K562 (cell line): Measurements from ENCODE around the gene USHBP1. TPM values are rescaled to one million over a fixed set of nuclear protein-coding genes. Genes with fewer than 3 reads are reported as not detected.

Experiments
- MCM2 ChIP-seq: fragments of 450-650 bp; IDR thresholded peaks from 2 replicates; pipeline ENCODE4 v1.6.1; 2017; ENCODE audit warnings: low read depth, mild to moderate bottlenecking
- MCM5 ChIP-seq: fragments of 450-650 bp; IDR thresholded peaks from 2 replicates; pipeline ENCODE4 v1.6.1; 2016; ENCODE audit warnings: low read depth
- NUFIP1 ChIP-seq: fragments of 450-650 bp; IDR thresholded peaks from 2 replicates; pipeline ENCODE4 v1.6.1; 2018; ENCODE audit not compliant: partially characterized antibody
- POLR2B ChIP-seq: fragments of 450-650 bp; IDR thresholded peaks from 2 replicates; pipeline ENCODE4 v1.6.1; 2018; ENCODE audit warnings: low read depth; ENCODE audit not compliant: partially characterized antibody
- ZNF212 ChIP-seq: fragments of 450-650 bp; formaldehyde crosslinking; IDR thresholded peaks from 2 replicates; pipeline ENCODE4 v1.4.0; 2020; ENCODE audit warnings: mild to moderate bottlenecking
- ZNF76 ChIP-seq: fragments of 250-450 bp; sonication (Bioruptor Pico); IDR thresholded peaks from 2 replicates; pipeline ENCODE4 v1.4.0; 2020; ENCODE audit warnings: mild to moderate bottlenecking, moderate library complexity, borderline replicate concordance
- polyA plus RNA-seq, 8 experiments: library from polyadenylated mRNA; depleted of rRNA in 4 of 8; stranded (reverse) in 5 of 8; unstranded in 3 of 8; fragments of >200 nt; fragmentation: Nextera tagmentation in 2 of 8; fragmentation: Illumina TruSeq in 1 of 8; extraction: Ambion mirVana in 2 of 8; extraction: Trizol in 1 of 8; gene quantifications; 2 replicates each; pipeline versions ENCODE4 v1.2.1 to v1.2.3, GENCODE V29; 2011 to 2014; ENCODE audit warnings: inconsistent platforms in 1 of 8, missing spikeins in 1 of 8
- total RNA-seq, 7 experiments: library from RNA; depleted of rRNA in 6 of 7; stranded (reverse); fragments of >200 nt in 6 of 7; fragmentation: Illumina TruSeq in 2 of 7; extraction: Trizol in 2 of 7; gene quantifications; 2 replicates each; pipeline versions ENCODE4 v1.2.1 to v1.2.3, GENCODE V29; 2011 to 2021; ENCODE audit warnings: low replicate concordance in 1 of 7
- TF ChIP-seq, protein P1 (sequence below): fragments of 250-450 bp; sonication (Bioruptor Pico); IDR thresholded peaks from 2 replicates; pipeline ENCODE4 v1.5.0; 2021; ENCODE audit warnings: mild to moderate bottlenecking, moderate library complexity
- TF ChIP-seq, protein P2 (sequence below), 2 experiments: fragments of 450-650 bp in 1 of 2; sonication (generic) in 1 of 2; formaldehyde crosslinking in 1 of 2; IDR thresholded peaks; 2 replicates each; pipeline versions ENCODE4 v1.7.1 to v1.9.0; 2016 to 2022; ENCODE audit warnings: inconsistent platforms in 1 of 2, mild to moderate bottlenecking in 1 of 2, missing genetic modification reagents in 1 of 2
- TF ChIP-seq, protein P3 (sequence below): fragments of 250-450 bp; sonication (Bioruptor Pico); IDR thresholded peaks from 2 replicates; pipeline ENCODE4 v1.6.1; 2021; ENCODE audit warnings: mild to moderate bottlenecking
- TF ChIP-seq, protein P4 (sequence below), 2 experiments: fragments of 450-650 bp; conservative IDR thresholded peaks; 2 replicates each; pipeline ENCODE4 v1.6.1; 2017; ENCODE audit warnings: mild to moderate bottlenecking in 2 of 2, moderate library complexity in 2 of 2

Gene USHBP1
- total and polyA plus RNA-seq, 9 of the 15 experiments (the other 6 are each of a cell fraction or from before 2014, with no cell fraction given) = 0.03 to 0.10 (median 0.05) TPM; not detected in 5

DNA sequence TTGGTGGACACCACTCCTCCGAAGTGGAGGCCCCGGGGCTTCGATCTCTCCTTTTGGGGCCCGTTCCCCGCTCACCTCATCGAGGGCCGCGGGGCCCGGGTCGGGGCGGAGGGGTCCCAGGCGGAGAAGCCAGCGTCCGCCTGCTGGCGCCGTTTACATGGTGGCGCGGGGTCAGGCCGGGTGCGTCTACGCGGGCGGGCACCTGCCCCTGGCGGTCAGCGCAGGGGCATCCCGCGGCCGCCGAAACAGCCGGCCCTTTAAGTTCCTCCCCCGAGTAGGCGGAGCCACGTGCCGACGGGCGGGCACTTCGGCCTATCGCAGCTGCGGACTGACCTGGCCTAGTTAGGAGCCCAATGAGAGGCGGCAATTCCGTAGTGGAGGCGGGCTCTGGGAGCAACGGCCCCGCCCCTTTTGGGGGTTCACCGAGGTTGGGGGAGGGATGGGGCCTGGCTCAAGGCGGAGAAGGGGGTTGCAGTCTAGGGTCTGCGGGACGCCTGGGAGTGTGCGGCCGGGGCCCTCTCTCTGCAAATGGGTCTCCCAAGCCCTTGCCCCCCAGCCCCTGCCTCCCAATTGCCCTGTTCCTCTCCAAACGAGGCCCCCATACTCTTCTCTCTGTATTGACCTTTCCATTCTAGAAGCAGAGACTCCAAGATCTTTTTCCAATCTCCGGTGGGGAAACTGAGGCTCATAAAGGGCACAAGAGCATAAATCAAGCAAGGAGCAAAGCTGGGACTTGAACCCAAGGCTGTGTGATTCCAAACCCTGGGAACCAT, 38.8 kb upstream of the USHBP1 start, which contains the start of gene ABHD8 (continued):
- TF ChIP-seq, protein P1, sequence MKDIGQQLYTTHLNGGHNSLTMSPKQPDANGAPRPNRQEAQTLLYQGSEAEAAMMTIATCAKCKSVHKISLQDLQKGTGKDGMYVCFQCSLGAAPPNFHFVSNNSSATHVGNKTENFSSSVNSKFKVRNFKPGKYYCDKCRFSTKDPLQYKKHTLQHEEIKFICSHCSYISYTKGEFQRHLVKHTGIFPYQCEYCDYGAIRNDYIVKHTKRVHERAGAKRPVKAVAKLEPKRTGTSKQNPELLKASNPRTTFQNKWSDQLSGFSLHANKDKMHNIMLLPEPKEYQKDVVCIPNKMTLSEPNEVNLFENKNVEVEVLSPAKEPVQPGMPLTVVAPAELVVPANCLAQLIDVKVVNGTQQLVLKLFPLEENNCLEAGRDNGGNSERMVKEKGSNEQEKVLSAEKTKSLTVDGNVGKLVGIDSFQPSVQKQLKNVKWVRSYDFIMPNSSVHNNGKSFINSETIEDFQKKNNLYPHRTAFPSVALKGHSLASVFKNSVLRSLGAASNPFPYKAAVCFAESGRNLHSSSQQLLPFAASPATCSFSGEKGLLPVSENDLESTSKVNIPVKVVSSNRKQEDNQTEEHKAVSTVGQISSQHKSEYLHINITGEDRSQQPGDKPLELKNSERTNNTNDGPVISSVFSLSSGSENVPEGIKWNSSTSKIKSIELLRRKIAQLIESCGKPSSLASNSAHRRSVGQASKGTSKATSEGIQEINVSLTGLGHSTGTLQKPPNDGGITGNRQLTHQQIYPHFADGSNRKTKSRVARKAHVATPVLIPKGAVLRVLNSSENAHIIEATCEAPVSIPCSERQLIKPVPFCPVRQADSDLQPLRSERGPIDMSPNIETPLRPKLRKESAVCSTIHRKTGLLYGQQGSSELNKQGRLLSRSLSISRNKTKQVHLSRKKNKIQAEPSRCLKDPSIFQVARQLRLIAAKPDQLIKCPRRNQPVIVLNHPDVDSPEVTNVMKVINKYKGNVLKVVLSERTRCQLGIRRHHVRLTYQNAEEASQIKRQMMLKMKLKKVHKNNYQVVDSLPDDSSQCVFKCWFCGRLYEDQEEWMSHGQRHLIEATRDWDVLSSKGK = no peak
- TF ChIP-seq, protein P2, sequence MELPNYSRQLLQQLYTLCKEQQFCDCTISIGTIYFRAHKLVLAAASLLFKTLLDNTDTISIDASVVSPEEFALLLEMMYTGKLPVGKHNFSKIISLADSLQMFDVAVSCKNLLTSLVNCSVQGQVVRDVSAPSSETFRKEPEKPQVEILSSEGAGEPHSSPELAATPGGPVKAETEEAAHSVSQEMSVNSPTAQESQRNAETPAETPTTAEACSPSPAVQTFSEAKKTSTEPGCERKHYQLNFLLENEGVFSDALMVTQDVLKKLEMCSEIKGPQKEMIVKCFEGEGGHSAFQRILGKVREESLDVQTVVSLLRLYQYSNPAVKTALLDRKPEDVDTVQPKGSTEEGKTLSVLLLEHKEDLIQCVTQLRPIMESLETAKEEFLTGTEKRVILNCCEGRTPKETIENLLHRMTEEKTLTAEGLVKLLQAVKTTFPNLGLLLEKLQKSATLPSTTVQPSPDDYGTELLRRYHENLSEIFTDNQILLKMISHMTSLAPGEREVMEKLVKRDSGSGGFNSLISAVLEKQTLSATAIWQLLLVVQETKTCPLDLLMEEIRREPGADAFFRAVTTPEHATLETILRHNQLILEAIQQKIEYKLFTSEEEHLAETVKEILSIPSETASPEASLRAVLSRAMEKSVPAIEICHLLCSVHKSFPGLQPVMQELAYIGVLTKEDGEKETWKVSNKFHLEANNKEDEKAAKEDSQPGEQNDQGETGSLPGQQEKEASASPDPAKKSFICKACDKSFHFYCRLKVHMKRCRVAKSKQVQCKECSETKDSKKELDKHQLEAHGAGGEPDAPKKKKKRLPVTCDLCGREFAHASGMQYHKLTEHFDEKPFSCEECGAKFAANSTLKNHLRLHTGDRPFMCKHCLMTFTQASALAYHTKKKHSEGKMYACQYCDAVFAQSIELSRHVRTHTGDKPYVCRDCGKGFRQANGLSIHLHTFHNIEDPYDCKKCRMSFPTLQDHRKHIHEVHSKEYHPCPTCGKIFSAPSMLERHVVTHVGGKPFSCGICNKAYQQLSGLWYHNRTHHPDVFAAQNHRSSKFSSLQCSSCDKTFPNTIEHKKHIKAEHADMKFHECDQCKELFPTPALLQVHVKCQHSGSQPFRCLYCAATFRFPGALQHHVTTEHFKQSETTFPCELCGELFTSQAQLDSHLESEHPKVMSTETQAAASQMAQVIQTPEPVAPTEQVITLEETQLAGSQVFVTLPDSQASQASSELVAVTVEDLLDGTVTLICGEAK (IDR thresholded peaks at IDR 0.05) = no peak
- TF ChIP-seq, protein P2 (CRISPR knock-in tag; IDR thresholded peaks at IDR 0.05) = no peak
- TF ChIP-seq MCM2 = no peak
- TF ChIP-seq ZNF212 = no peak
- TF ChIP-seq, protein P3, sequence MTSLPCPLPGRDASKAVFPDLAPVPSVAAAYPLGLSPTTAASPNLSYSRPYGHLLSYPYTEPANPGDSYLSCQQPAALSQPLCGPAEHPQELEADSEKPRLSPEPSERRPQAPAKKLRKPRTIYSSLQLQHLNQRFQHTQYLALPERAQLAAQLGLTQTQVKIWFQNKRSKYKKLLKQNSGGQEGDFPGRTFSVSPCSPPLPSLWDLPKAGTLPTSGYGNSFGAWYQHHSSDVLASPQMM (CRISPR knock-in tag) = no peak
- TF ChIP-seq NUFIP1 = no peak
- TF ChIP-seq ZNF76 = no peak
- TF ChIP-seq POLR2B = peak; percentile 50
- no peak for TF ChIP-seq MCM5
- TF ChIP-seq, protein P4, sequence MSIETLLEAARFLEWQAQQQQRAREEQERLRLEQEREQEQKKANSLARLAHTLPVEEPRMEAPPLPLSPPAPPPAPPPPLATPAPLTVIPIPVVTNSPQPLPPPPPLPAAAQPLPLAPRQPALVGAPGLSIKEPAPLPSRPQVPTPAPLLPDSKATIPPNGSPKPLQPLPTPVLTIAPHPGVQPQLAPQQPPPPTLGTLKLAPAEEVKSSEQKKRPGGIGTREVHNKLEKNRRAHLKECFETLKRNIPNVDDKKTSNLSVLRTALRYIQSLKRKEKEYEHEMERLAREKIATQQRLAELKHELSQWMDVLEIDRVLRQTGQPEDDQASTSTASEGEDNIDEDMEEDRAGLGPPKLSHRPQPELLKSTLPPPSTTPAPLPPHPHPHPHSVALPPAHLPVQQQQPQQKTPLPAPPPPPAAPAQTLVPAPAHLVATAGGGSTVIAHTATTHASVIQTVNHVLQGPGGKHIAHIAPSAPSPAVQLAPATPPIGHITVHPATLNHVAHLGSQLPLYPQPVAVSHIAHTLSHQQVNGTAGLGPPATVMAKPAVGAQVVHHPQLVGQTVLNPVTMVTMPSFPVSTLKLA (conservative IDR thresholded peaks at IDR 0.05) = peak; percentile 78 to 86
